Tibial artery (tissue), 4 donors: ENCODE results near the gene ZMIZ1.
A peak's percentile ranks its signal among the peaks of the same experiment; 100 is the strongest.

ENCODE experiments used
- DNase-seq, 2 donors: peaks; one replicate each; pipeline ENCODE4 v3.0.0-alpha.2; 2019
- H3K27ac ChIP-seq, 2 donors: fragments of 200-600 bp; sonication (generic) in 1 of 2; 1 replicate in 1 of 2; 2 replicates in 1 of 2; pipeline ENCODE4 v1.5.1; 2018 to 2019; ENCODE audit warnings: mild to moderate bottlenecking in 1 of 2
- H3K27me3 ChIP-seq, 2 donors: fragments of 200-600 bp; sonication (generic) in 1 of 2; one replicate each; pipeline versions ENCODE4 v1.5.1 to v1.6.0; 2016 to 2019
- H3K36me3 ChIP-seq, 3 donors: fragments of 200-600 bp; sonication (generic) in 2 of 3; one replicate each; pipeline ENCODE4 v1.5.1; 2016 to 2019; ENCODE audit warnings: mild to moderate bottlenecking in 2 of 3
- H3K4me1 ChIP-seq, 4 donors: fragments of 200-600 bp; sonication (generic) in 2 of 4; 1 replicate in 3 of 4; 2 replicates in 1 of 4; pipeline ENCODE4 v1.5.1; 2016 to 2019
- H3K4me3 ChIP-seq, 2 donors: fragments of 200-600 bp; sonication (generic) in 1 of 2; 1 replicate in 1 of 2; 2 replicates in 1 of 2; pipeline ENCODE4 v1.5.1; 2018 to 2019; ENCODE audit warnings: mild to moderate bottlenecking in 2 of 2
- H3K9me3 ChIP-seq, 3 donors: fragments of 200-600 bp; sonication (generic) in 1 of 3; one replicate each; pipeline ENCODE4 v1.5.1; 2016 to 2019
- intact Hi-C: fragments of 100-400 bp; cut with DNase I; formaldehyde crosslinking; loops from one replicate; pipeline ENCODE4 v1.15.0; 2023; ENCODE audit warnings: low total_unique reads
- TF ChIP-seq, protein P1 (sequence below), 2 experiments: fragments of 200-600 bp in 1 of 2; fragments of 450-650 bp in 1 of 2; IDR thresholded peaks; one replicate each; pipeline ENCODE4 v1.5.1; 2017 to 2019; ENCODE audit warnings: antibody characterized with exemption in 2 of 2, mild to moderate bottlenecking in 1 of 2, moderate library complexity in 1 of 2

The ZMIZ1 gene

DNA sequence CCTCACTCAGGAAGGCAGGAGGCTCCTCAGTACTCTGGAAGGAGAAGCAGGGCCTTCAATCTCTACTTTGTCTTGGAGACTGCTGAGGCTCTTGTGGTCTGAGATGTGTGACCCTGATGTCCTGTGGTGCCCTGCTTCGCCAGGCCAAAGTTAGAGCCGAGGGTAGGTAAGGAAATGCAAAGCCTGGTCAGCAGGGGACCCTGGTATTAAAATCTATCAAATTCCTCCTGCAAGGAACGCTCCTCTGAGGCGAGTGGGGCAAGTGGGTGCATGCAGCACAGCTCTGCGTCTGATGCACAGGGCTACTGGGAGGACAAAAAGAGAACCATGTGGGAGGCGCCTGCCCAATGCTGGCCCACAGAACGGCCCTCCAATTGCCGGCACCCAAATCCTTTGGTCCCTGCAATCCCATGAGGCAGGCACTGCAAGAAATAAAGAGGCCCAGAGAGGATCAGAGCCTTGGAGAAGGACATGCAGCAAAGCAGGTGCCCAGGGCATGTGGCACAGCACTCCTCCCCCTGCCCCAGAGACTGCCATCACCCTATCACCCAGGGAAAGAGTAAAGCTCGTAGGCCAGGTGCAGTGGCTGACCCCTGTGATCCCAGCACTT lies 23.1 kb upstream of the ZMIZ1 start:
- H3K4me3 ChIP-seq, result no peak overlapping the region
- H3K27ac ChIP-seq, result no peak overlapping the region
- intact Hi-C loops, result no loop called here
- no peaks in the 10 kb centered on the region for H3K27me3 ChIP-seq
- H3K4me1 ChIP-seq, result peaks cover 0 to 12% (median 0%) of the 10 kb centered on the region in 4 donors
- DNase-seq, result peak; percentile 6 to 55
- TF ChIP-seq, protein P1, sequence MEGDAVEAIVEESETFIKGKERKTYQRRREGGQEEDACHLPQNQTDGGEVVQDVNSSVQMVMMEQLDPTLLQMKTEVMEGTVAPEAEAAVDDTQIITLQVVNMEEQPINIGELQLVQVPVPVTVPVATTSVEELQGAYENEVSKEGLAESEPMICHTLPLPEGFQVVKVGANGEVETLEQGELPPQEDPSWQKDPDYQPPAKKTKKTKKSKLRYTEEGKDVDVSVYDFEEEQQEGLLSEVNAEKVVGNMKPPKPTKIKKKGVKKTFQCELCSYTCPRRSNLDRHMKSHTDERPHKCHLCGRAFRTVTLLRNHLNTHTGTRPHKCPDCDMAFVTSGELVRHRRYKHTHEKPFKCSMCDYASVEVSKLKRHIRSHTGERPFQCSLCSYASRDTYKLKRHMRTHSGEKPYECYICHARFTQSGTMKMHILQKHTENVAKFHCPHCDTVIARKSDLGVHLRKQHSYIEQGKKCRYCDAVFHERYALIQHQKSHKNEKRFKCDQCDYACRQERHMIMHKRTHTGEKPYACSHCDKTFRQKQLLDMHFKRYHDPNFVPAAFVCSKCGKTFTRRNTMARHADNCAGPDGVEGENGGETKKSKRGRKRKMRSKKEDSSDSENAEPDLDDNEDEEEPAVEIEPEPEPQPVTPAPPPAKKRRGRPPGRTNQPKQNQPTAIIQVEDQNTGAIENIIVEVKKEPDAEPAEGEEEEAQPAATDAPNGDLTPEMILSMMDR (IDR thresholded peaks at IDR 0.05), result no peak
- H3K36me3 ChIP-seq, result no peaks in the 10 kb centered on the region
- no peaks in the 10 kb centered on the region for H3K9me3 ChIP-seq

DNA sequence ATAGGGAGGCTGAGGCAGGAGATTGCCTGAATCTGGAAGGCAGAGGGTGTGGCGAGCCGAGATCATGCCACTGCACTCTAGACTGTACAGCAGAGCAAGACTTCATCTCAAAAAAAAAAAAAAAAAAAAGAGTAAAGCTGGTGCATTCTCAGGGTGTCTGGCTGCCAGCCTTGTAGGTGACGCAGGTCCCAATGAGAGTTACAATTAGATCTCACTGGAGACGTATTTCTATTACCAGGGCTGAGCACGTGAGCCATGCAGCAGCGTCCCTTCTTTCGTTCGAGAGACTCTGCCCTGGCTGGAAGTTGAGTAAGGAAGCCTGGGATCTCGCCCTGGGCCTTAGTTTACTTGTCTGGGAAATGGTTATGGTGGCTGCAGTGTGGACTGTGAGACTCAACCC lies 22.4 kb upstream of the ZMIZ1 start:
- Histone ChIP-seq H3K36me3 (no peaks in the 10 kb centered on the region), H3K9me3 (no peaks in the 10 kb centered on the region), H3K4me3 (no peak overlapping the region), H3K27me3 (no peaks in the 10 kb centered on the region), H3K4me1 (peaks cover 0 to 12% (median 0%) of the 10 kb centered on the region in 4 donors), H3K27ac (no peak overlapping the region)
- TF ChIP-seq, protein P1 (IDR thresholded peaks at IDR 0.05), result no peak
- intact Hi-C loops, result no loop called here
- peak; percentile 4 to 28 for DNase-seq

DNA sequence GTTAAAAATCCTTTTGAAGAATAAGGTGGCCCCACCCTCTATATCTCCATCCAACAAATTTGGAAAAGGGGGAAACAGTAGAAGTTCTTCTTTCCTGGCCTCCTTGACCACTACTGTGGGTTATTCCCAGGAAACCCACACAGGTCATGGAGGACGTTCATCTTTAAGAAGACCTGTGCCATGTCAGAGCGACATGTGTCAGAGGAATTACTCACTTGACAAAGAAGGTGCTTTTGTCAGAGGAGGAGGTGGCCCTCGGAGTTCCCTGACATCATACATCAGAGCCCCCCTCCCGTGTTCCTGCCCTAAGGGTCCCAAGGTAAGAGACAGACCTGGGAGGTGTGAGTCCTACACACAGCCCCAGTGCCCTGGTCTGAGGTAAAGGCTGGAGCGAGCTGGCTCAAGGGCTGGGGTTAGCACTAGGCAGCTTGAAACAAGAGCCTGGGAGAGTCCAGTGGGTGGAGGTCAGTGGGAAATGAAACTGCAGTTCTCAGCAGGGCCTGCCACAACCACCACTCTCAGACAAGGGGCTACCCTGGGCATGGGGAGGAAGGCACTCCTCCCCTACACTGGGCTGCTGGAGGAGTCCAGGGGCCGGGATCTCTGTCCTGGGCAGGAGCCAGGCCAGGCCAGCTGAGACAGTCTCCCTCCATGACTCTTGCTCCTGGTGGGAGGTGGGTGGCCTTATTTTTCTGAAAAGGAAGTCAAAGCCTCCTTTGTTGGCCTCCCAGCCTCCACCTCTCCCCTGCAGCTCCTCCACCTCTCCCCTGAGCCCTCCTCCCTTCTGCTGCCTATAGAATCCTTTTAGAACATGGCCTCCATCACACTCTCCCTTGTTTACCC lies 21.8 kb upstream of the ZMIZ1 start:
- no peak overlapping the region for H3K27ac ChIP-seq
- H3K27me3 ChIP-seq, result no peaks in the 10 kb centered on the region
- no peaks in the 10 kb centered on the region for H3K36me3 ChIP-seq
- intact Hi-C loops, result no loop called here
- no peak overlapping the region for H3K4me3 ChIP-seq
- peak; percentile 42 to 66 for DNase-seq
- no peaks in the 10 kb centered on the region for H3K9me3 ChIP-seq
- peaks cover 0 to 12% (median 0%) of the 10 kb centered on the region in 4 donors for H3K4me1 ChIP-seq
- TF ChIP-seq, protein P1 (IDR thresholded peaks at IDR 0.05), result no peak

DNA sequence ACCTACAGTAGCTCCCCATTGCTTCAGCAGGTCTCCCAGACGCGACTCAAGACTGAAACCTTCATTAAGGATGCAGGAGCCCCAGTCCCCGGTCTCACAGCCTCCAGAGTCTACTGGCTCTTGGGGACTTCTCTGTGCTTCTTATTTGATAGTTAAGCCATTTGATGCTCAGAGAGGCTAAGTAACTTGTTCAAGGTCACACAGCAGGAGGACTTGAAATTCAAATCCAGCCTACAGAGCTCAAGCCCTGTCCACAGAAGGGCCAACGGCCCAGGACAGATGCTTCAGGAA lies 21.2 kb upstream of the ZMIZ1 start:
- H3K27ac ChIP-seq, result no peak overlapping the region
- intact Hi-C loops, result no loop called here
- H3K4me3 ChIP-seq, result no peak overlapping the region
- peak; percentile 6 to 23 for DNase-seq
- TF ChIP-seq, protein P1 (IDR thresholded peaks at IDR 0.05), result no peak
- H3K36me3 ChIP-seq, result no peaks in the 10 kb centered on the region
- peaks cover 0 to 12% (median 0%) of the 10 kb centered on the region in 4 donors for H3K4me1 ChIP-seq
- H3K27me3 ChIP-seq, result peaks cover 0 to 2% of the 10 kb centered on the region in 2 donors
- no peaks in the 10 kb centered on the region for H3K9me3 ChIP-seq

DNA sequence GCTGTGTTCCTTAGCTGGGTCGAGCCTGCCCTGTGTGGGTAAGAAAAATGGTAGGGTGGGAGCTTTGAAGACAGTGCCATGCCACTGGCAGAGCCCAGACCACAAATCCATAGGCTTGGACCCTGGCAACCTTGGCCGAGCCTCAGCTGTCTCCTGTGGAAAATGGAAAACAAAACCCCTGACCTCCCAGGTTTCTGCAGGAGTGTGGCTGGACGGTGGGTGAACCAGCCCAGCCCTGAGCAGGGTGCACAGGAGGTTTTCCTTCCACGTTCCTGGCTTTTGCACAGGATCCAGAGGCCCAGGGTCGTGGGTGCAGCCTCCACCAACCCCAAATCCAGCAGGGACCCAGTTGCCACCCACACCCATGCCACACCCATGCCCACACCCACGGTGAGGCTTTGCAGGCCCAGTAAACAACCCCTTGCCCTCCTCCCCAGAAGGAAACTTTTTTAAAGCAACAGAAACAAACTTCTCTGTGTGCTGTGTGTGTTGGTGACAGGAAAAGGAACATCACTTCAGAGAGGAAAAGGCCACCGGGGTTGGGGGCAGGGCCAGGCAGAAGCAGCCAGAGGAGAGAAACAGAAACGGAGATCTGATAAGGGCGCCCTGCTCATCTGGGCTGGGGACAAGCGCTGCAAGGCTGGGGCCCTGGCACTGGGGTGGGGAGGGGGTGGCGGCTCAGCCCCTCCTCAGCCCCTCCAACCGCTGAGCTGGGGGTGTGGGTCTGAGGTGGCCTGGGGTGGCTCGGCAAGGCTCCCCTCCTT lies 20.7 kb upstream of the ZMIZ1 start:
- Histone ChIP-seq H3K36me3 (no peaks in the 10 kb centered on the region), H3K4me3 (no peak overlapping the region), H3K9me3 (no peaks in the 10 kb centered on the region), H3K27ac (no peak overlapping the region), H3K4me1 (peaks cover 0 to 12% (median 0%) of the 10 kb centered on the region in 4 donors), H3K27me3 (peaks cover 0 to 4% of the 10 kb centered on the region in 2 donors)
- DNase-seq, result peak; percentile 28 to 67
- intact Hi-C loops, result no loop called here
- TF ChIP-seq, protein P1 (IDR thresholded peaks at IDR 0.05), result no peak
